B cell (primary cell): ENCODE results near the gene ATP8B3. TPM values are rescaled to one million over a fixed set of nuclear protein-coding genes. Genes with fewer than 3 reads are reported as not detected.
A peak's percentile ranks its signal among the peaks of the same experiment; 100 is the strongest.

ENCODE experiments used
- ATAC-seq: fragments of 200-7000 bp; cut with Tn5 transposase; one replicate; pipeline ENCODE4 v1.10.0; 2021; ENCODE audit warnings: low read depth, mild to moderate bottlenecking, moderate number of reproducible peaks, moderate library complexity
- CTCF ChIA-PET: fragments of 350-600 bp; sonication (Branson Sonifier 250); formaldehyde crosslinking; loops from one replicate; lab custom pipeline; 2021; ENCODE audit warnings: antibody characterized with exemption, inconsistent platforms; lab: Charles Lee
- POLR2A ChIA-PET: fragments of 350-600 bp; sonication (Branson Sonifier 250); formaldehyde crosslinking; loops from one replicate; lab custom pipeline; 2021; ENCODE audit warnings: antibody characterized with exemption; lab: Charles Lee
- DNase-seq: peaks from one replicate; pipeline ENCODE4 v3.0.0; 2013
- H2AFZ ChIP-seq: 2 replicates; pipeline ENCODE4 v1.6.1; 2012; ENCODE audit warnings: mild to moderate bottlenecking, low read depth, low read length; ENCODE audit not compliant: insufficient read depth, poor library complexity, severe bottlenecking
- H3K27ac ChIP-seq, 2 donors: 1 replicate in 1 of 2; 2 replicates in 1 of 2; pipeline ENCODE4 v1.5.1; 2012 to 2013; ENCODE audit warnings: low read length in 2 of 2, mild to moderate bottlenecking in 2 of 2, moderate library complexity in 1 of 2
- H3K27me3 ChIP-seq, 4 experiments: fragments of 200-600 bp in 1 of 4; sonication (generic) in 1 of 4; replicated peaks in 1 of 4; 1 replicate in 2 of 4; 2 replicates in 2 of 4; pipeline versions ENCODE4 v1.6.1 to v1.7.0; 2013 to 2016; ENCODE audit warnings: low read length in 3 of 4, mild to moderate bottlenecking in 2 of 4, mixed read lengths in 1 of 4, moderate library complexity in 1 of 4; ENCODE audit not compliant: insufficient read depth in 4 of 4, control insufficient read depth in 3 of 4; ENCODE audit errors: control extremely low read depth in 1 of 4
- H3K36me3 ChIP-seq, 2 experiments: replicated peaks in 1 of 2; 1 replicate in 1 of 2; 2 replicates in 1 of 2; pipeline versions ENCODE4 v1.6.1 to v1.7.1; 2013; ENCODE audit warnings: low read length in 1 of 2; ENCODE audit not compliant: insufficient read depth in 2 of 2, control insufficient read depth in 1 of 2; ENCODE audit errors: control extremely low read depth in 1 of 2, extremely low read depth in 1 of 2
- H3K4me1 ChIP-seq, 2 donors: fragments of 200-600 bp in 1 of 2; sonication (generic) in 1 of 2; 1 replicate in 1 of 2; 2 replicates in 1 of 2; pipeline versions ENCODE4 v1.5.1 to v1.6.1; 2013 to 2017; ENCODE audit warnings: low read length in 2 of 2; ENCODE audit not compliant: control insufficient read depth in 2 of 2, insufficient read depth in 2 of 2
- H3K4me2 ChIP-seq: replicated peaks from 2 replicates; pipeline ENCODE3; 2012; ENCODE audit warnings: mild to moderate bottlenecking, low read depth, low read length; ENCODE audit not compliant: poor library complexity, severe bottlenecking
- H3K4me3 ChIP-seq, 5 experiments: fragments of 200-600 bp in 1 of 5; sonication (generic) in 1 of 5; 1 replicate in 3 of 5; 2 replicates in 2 of 5; pipeline versions ENCODE4 v1.5.1 to v1.7.0; 2011 to 2016; ENCODE audit warnings: low read length in 4 of 5, mild to moderate bottlenecking in 4 of 5, low read depth in 2 of 5, control low read depth in 1 of 5, moderate library complexity in 1 of 5; ENCODE audit not compliant: insufficient read depth in 1 of 5; ENCODE audit errors: control extremely low read depth in 1 of 5, extremely low read depth in 1 of 5
- H3K79me2 ChIP-seq: fragments of 200-600 bp; sonication (generic); one replicate; pipeline ENCODE4 v1.6.0; 2016; ENCODE audit warnings: low read length; ENCODE audit not compliant: control insufficient read depth, insufficient read depth
- H3K9ac ChIP-seq: fragments of 200-600 bp; sonication (generic); 2 replicates; pipeline ENCODE4 v1.6.1; 2017; ENCODE audit warnings: mild to moderate bottlenecking, low read length, moderate library complexity
- H3K9me3 ChIP-seq, 3 donors: one replicate each; pipeline versions ENCODE4 v1.6.1 to v1.7.1; 2013; ENCODE audit warnings: low read length in 2 of 3; ENCODE audit not compliant: control insufficient read depth in 2 of 3, insufficient read depth in 1 of 3; ENCODE audit errors: control extremely low read depth in 1 of 3
- H4K20me1 ChIP-seq: 2 replicates; pipeline ENCODE4 v1.6.0; 2012; ENCODE audit warnings: mild to moderate bottlenecking, low read length; ENCODE audit not compliant: insufficient read depth, control insufficient read depth, poor library complexity, severe bottlenecking
- H3K27ac Mint-ChIP-seq: one replicate; pipeline ENCODE4 v1.8.0; 2021; ENCODE audit warnings: mixed read lengths
- H3K27me3 Mint-ChIP-seq: one replicate; pipeline ENCODE4 v1.8.0; 2021; ENCODE audit warnings: mixed read lengths
- H3K4me1 Mint-ChIP-seq: one replicate; pipeline ENCODE4 v1.8.0; 2021; ENCODE audit warnings: mixed read lengths
- H3K4me3 Mint-ChIP-seq: one replicate; pipeline ENCODE4 v1.8.0; 2021; ENCODE audit warnings: mixed read lengths
- H3K9me3 Mint-ChIP-seq: one replicate; pipeline ENCODE4 v1.8.0; 2022; ENCODE audit warnings: mixed read lengths; ENCODE audit not compliant: insufficient read depth
- CTCF ChIP-seq: fragments of 200-600 bp; IDR thresholded peaks from one replicate; pipeline ENCODE4 v1.8.0; 2022; ENCODE audit warnings: antibody characterized with exemption, mild to moderate bottlenecking
- EZH2 ChIP-seq: IDR thresholded peaks from 2 replicates; pipeline ENCODE4 v1.6.1; 2012; ENCODE audit warnings: borderline replicate concordance, low read depth, mild to moderate bottlenecking, moderate library complexity, low read length; ENCODE audit not compliant: insufficient read depth, poor library complexity, severe bottlenecking
- WGBS: methylation state at CpG from one replicate; pipeline ENCODE4 v1.1.5; 2013; ENCODE audit warnings: missing lambda C conversion rate; ENCODE audit not compliant: insufficient coverage; 5-methylcytosine and 5-hydroxymethylcytosine counted together
- intact Hi-C: fragments of 100-400 bp; cut with micrococcal nuclease; formaldehyde crosslinking; loops from one replicate; pipeline ENCODE4 v1.10.0; 2022
- polyA plus RNA-seq: library from polyadenylated mRNA; depleted of rRNA; stranded (reverse); fragments of >200 nt; gene quantifications from 2 replicates; pipeline ENCODE4 v1.2.3, GENCODE V29; 2012
- total RNA-seq, 2 donors: library from RNA; stranded (reverse); fragments of 120-200 nt in 1 of 2; gene quantifications; 1 replicate in 1 of 2; 2 replicates in 1 of 2; pipeline versions ENCODE4 v1.2.3 to v1.2.4, GENCODE V29; 2013 to 2022

The ATP8B3 gene
- total and polyA plus RNA-seq, 2 donors (not counting 1 experiment from before 2014, with no cell fraction given), result 0.89 to 5.1 TPM

DNA sequence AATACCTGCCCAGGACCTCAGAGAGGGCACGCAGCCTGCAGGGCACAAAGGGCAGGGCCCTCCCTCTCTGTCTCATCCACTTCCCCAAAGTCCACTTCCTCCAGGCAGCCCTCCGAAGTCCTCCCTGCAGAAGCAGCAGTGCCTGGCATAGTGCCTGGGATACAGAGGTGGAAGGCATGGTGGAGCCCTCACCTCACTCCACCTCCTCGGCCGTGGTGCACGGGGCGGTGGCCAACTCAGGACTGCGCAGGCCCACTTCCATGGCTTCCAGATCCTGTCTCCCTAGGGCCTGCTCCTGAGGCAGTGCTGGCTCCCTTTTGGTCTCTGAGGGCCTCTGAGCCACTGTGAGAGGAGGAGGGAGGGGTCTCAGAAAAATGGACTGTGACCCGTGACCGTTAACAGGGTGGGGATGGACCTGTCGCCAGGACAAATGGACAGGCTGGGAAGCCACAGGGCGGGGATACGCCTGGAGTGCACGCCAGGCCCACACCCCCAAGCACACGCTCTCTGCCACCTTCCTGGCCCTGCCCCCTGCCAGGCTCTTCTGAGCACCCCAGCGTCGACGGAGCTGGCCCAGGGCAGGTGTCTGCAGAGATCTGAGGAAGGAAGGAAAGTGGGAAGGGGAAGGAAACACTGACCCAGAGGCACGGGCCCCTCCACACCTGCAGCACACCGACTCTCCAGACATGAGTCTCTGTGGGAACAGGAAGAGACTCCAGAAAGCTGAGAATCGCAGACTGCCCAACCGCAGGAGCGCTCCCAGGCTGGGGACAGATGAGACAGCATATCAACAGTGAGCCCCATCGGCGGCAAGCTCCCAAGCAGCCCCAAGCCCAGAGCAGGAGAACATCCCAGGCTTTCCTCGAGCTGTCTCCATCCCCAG is 27.8 kb upstream of the ATP8B3 start:
- H3K27ac ChIP-seq, result peak overlapping the region in 1 of 2 donors; percentile 33
- H2AFZ ChIP-seq, result no peak overlapping the region
- no peaks in the 10 kb centered on the region for H3K27me3 ChIP-seq
- no peak overlapping the region for H3K4me3 ChIP-seq
- H3K9me3 Mint-ChIP-seq, result no peaks in the 10 kb centered on the region
- H3K79me2 ChIP-seq, result peaks cover 98% of the 10 kb centered on the region
- POLR2A ChIA-PET, result interaction anchor here (0.7 kb wide), 1 partner anchor 265 kb away, joined by 3 read pairs; no protein-coding TSS in a partner anchor
- no peak overlapping the region for H3K4me3 Mint-ChIP-seq
- H3K4me1 ChIP-seq, result peaks cover 15 to 25% of the 10 kb centered on the region in 2 donors
- H3K36me3 ChIP-seq, result peaks cover 0 to 12% of the 10 kb centered on the region in 2 experiments
- peaks cover 98% of the 10 kb centered on the region for H4K20me1 ChIP-seq
- no peak overlapping the region for H3K9ac ChIP-seq
- peak overlapping the region; percentile 26 for H3K27ac Mint-ChIP-seq
- WGBS, result 77% methylated on average over 13 of the region's 25 CpGs
- ATAC-seq (no peak), DNase-seq (no peak)
- no peaks in the 10 kb centered on the region for H3K27me3 Mint-ChIP-seq
- no peaks in the 10 kb centered on the region for H3K9me3 ChIP-seq
- TF ChIP-seq CTCF (no peak), EZH2 (no peak)
- H3K4me2 ChIP-seq, result peak overlapping the region; percentile 15
- CTCF ChIA-PET, result interaction anchor here (4.9 kb wide), 1 partner anchor 13 kb away, joined by 57 read pairs; no protein-coding TSS in a partner anchor
- intact Hi-C loops, result no loop called here
- peaks cover 48% of the 10 kb centered on the region for H3K4me1 Mint-ChIP-seq

GRCh38 chr19:1837625-1838105 is 25.6 kb upstream of the ATP8B3 start:
- H3K4me2 ChIP-seq, result peak overlapping the region; percentile 11
- H3K27me3 Mint-ChIP-seq, result no peaks in the 10 kb centered on the region
- no peak overlapping the region for H3K4me3 ChIP-seq
- H4K20me1 ChIP-seq, result peaks cover 98% of the 10 kb centered on the region
- peaks cover 0 to 7% of the 10 kb centered on the region in 2 experiments for H3K36me3 ChIP-seq
- peaks cover 96% of the 10 kb centered on the region for H3K79me2 ChIP-seq
- peak; percentile 66 for DNase-seq
- H3K9ac ChIP-seq, result no peak overlapping the region
- CTCF ChIA-PET, result interaction anchor here (0.5 to 4.9 kb wide), 9 partner anchors 11 to 394 kb away, joined by 3 to 57 read pairs (median 4); no protein-coding TSS in a partner anchor
- no peak overlapping the region for H2AFZ ChIP-seq
- POLR2A ChIA-PET, result interaction anchor here (0.8 kb wide), 1 partner anchor 232 kb away, joined by 3 read pairs; no protein-coding TSS in a partner anchor
- 61% methylated on average over 22 of the region's 23 CpGs for WGBS
- peaks cover 11 to 12% of the 10 kb centered on the region in 2 donors for H3K4me1 ChIP-seq
- TF ChIP-seq EZH2, result no peak
- TF ChIP-seq CTCF, result peak; percentile 92
- intact Hi-C loops, result no loop called here
- peak; percentile 85 for ATAC-seq
- no peaks in the 10 kb centered on the region for H3K9me3 ChIP-seq
- no peak overlapping the region for H3K4me3 Mint-ChIP-seq
- no peak overlapping the region for H3K27ac Mint-ChIP-seq
- H3K4me1 Mint-ChIP-seq, result peaks cover 38% of the 10 kb centered on the region
- no peaks in the 10 kb centered on the region for H3K9me3 Mint-ChIP-seq
- no peaks in the 10 kb centered on the region for H3K27me3 ChIP-seq
- H3K27ac ChIP-seq, result no peak overlapping the region
